HG02938 (cell line): ENCODE data around the gene RCN1.

ENCODE experiments used
- ATAC-seq: cut with Tn5 transposase; IDR thresholded peaks from one replicate; pipeline ENCODE4 v1.9.1; 2021; ENCODE audit warnings: mild to moderate bottlenecking, moderate library complexity; ENCODE audit not compliant: unreplicated experiment

RCN1 gene

DNA sequence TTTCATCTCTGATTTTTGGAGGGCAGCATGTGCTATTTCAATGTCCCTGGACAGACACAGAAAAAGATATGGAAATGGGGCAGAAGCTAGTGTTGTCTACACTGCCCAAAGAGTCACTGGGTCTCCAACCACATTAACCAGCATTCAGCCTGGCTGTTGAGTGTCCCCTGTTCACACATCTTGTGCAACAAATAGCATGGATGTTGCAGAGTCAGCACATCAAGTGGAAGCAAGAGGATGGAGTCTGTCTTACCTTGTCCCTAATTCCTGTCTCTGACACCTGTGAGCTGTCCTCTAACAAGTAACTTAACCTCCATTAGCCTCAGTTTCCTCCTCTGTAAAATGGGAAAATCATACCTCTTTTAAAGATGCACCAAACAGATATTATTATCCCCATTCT, 60.2 kb downstream of the RCN1 start:
- no peak for ATAC-seq

DNA sequence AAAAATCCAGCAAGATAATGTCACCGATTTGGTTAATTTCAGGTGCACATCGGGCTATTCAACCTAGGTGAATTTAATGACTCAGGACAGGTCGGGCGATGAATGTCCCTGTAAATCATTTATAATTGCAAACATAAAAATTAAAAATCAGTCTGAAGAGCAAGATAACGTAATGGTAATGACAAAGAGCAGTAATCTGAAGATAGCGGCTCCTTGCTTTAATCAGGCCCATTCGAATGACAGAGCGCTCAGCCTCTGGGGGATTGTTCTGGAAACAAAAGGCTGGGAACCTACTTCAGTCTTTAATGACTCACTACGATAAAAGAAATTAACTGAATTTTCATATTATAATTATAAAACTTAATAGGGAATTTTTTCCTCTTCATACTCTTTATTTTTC, 61.3 kb downstream of the RCN1 start:
- ATAC-seq: no peak

DNA sequence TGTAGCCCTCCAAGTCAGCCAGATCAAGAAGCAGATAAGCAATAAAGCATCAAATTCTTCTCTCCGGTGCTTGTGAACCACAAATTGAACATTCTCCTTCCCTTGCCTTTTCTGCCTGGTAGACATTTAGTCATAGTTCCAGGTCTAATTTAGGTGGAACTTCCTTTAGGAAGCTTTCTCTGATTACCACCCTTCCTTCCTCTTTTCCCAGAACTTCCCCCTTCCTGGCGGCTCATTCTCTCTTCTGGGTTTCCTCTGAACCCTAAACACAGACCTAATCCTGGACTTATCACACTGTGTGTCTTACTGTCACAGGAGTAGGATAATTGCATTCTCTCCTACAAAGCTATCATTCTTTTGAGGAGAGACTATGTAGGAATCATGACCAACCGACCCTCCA, 61.9 kb downstream of the RCN1 start:
- ATAC-seq: no peak

DNA sequence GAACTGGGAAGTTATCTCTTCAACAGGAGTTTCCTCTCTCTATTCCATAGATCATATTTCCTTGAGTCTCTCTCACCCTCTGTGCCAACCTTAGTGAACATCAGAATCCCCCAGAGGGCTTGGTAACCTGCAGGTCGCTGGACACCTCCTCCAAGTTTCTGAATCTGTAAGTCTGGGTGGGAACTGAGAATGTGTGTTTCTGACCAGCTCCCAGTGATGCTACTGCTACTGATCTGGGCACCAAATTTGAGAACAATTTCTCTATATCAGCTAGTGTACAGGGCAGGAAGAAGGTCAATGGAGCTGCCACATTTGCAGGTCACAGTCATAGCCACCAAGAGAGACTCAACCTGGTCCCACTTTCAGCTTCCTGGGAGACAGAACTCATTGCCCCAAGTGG, 62.9 kb downstream of the RCN1 start:
- ATAC-seq: no peak

DNA sequence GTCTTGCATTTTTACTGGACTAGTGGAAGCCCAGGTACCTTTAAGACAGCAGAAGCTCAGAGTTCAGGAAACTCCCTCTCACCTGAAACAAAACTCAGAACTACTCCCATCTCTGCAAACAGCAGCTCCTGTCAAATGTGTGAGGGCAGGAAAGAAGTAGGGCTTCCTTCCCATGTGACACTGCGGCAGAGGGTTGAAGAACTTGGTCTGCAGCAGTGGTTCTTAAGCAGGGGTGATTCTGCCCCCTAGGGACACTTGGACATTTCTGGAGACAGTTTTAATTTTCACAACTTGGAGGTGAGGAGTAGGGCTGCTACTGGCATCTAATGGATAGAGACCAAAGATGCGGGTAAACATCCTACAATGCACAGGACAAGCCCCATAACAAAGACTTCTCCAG, 63.4 kb downstream of the RCN1 start:
- ATAC-seq: no peak
